Mammary epithelial cell (primary cell): Measurements from ENCODE around the gene EVL.
A peak's percentile ranks its signal among the peaks of the same experiment; 100 is the strongest.

Experiments
- CTCF ChIP-seq, 2 donors: IDR thresholded peaks in 1 of 2; conservative IDR thresholded peaks in 1 of 2; 2 replicates each; pipeline ENCODE4 v1.5.1; 2011 to 2012; ENCODE audit warnings: inconsistent platforms in 2 of 2, low read length in 2 of 2, mild to moderate bottlenecking in 2 of 2, control low read depth in 1 of 2, low read depth in 1 of 2; ENCODE audit not compliant: insufficient read depth in 1 of 2; ENCODE audit errors: extremely low read depth in 1 of 2
- EZH2 ChIP-seq: IDR thresholded peaks from 2 replicates; pipeline ENCODE4 v1.6.1; 2012; ENCODE audit warnings: low read length, inconsistent platforms, borderline replicate concordance

DNA sequence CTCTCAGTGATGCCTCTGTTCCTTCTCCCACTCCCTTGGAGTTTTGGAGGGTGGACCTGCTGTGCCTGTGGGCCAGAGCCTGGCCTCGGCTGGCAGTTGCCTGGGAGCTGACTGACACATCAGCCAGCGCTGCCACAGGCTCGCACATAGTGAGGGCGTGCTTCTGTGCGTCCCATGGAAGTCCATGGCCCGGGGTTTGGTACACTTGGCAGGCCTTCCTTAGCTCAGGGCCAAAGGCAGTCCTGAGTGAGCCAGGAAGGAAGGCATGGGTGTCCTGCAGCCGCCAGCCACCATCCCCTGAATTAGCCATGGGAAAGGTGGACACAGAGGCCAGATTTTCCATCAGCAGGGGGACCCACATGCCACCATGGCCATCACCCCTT lies 95.3 kb downstream of the EVL start:
- no peak for TF ChIP-seq CTCF (conservative IDR thresholded peaks at IDR 0.05 in 1 of 2, IDR thresholded peaks at IDR 0.05 in 1 of 2; ENCODE audit: extremely low read depth in 1 of 2, insufficient read depth in 1 of 2, low read depth in 1 of 2, low read length in 2 of 2)
- TF ChIP-seq EZH2: peak; percentile 31
